Fibroblast of lung (primary cell): ENCODE data around the gene MGAT5. TPM values are rescaled to one million over a fixed set of nuclear protein-coding genes. Genes with fewer than 3 reads are reported as not detected.

Experiments
- DNase-seq, 2 donors: peaks; one replicate each; pipeline versions ENCODE4 v3.0.0 to v3.0.0-alpha.2; 2010; ENCODE audit warnings: low read depth in 2 of 2
- H2AFZ ChIP-seq: 2 replicates; pipeline ENCODE4 v1.5.1; 2012; ENCODE audit warnings: low read length, control low read depth, inconsistent platforms
- H3K27ac ChIP-seq: 2 replicates; pipeline ENCODE4 v1.5.1; 2011; ENCODE audit warnings: low read length, control low read depth; ENCODE audit not compliant: insufficient read depth
- H3K27me3 ChIP-seq: 2 replicates; pipeline ENCODE4 v1.5.1; 2011; ENCODE audit warnings: mild to moderate bottlenecking, low read length; ENCODE audit not compliant: control insufficient read depth, insufficient read depth
- H3K36me3 ChIP-seq: 2 replicates; pipeline ENCODE4 v1.5.1; 2011; ENCODE audit warnings: low read length; ENCODE audit not compliant: control insufficient read depth, insufficient read depth
- H3K4me1 ChIP-seq: 2 replicates; pipeline ENCODE4 v1.5.1; 2011; ENCODE audit warnings: low read length; ENCODE audit not compliant: control insufficient read depth, insufficient read depth; ENCODE audit errors: extremely low read depth
- H3K4me2 ChIP-seq: 2 replicates; pipeline ENCODE4 v1.5.1; 2011; ENCODE audit warnings: low read length, control low read depth; ENCODE audit not compliant: insufficient read depth; ENCODE audit errors: extremely low read depth
- H3K4me3 ChIP-seq, 4 experiments: fragments of 200-600 bp in 1 of 4; sonication (generic) in 1 of 4; replicated peaks in 1 of 4; 2 replicates each; pipeline ENCODE4 v1.5.1; 2011 to 2016; ENCODE audit warnings: low read length in 4 of 4, low read depth in 3 of 4, mild to moderate bottlenecking in 3 of 4, control low read depth in 2 of 4, inconsistent platforms in 1 of 4, mixed read lengths in 1 of 4; ENCODE audit not compliant: insufficient read depth in 1 of 4; ENCODE audit errors: control extremely low read depth in 1 of 4
- H3K79me2 ChIP-seq: 2 replicates; pipeline ENCODE4 v1.5.1; 2012; ENCODE audit warnings: mild to moderate bottlenecking, low read length, inconsistent platforms; ENCODE audit not compliant: control insufficient read depth, insufficient read depth
- H3K9ac ChIP-seq: 2 replicates; pipeline ENCODE4 v1.5.1; 2011; ENCODE audit warnings: mild to moderate bottlenecking, low read length, control low read depth; ENCODE audit not compliant: insufficient read depth
- H3K9me3 ChIP-seq: 2 replicates; pipeline ENCODE4 v1.5.1; 2012; ENCODE audit warnings: low read depth, low read length; ENCODE audit not compliant: control insufficient read depth, insufficient read depth
- H4K20me1 ChIP-seq: 2 replicates; pipeline ENCODE4 v1.5.1; 2011; ENCODE audit warnings: low read length; ENCODE audit not compliant: control insufficient read depth, insufficient read depth; ENCODE audit errors: extremely low read depth
- CTCF ChIP-seq, 2 donors: IDR thresholded peaks in 1 of 2; conservative IDR thresholded peaks in 1 of 2; 1 replicate in 1 of 2; 2 replicates in 1 of 2; pipeline ENCODE4 v1.5.1; 2011 to 2012; ENCODE audit warnings: low read length in 2 of 2, control low read depth in 1 of 2, inconsistent platforms in 1 of 2, low read depth in 1 of 2, mild to moderate bottlenecking in 1 of 2
- EZH2 ChIP-seq: IDR thresholded peaks from 2 replicates; pipeline ENCODE4 v1.5.1; 2012; ENCODE audit warnings: low read length, control low read depth, mild to moderate bottlenecking; ENCODE audit errors: missing control alignments
- polyA plus RNA-seq, 2 donors: library from polyadenylated mRNA; depleted of rRNA in 1 of 2; stranded (reverse) in 1 of 2; unstranded in 1 of 2; fragments of >200 nt; gene quantifications; 2 replicates each; pipeline ENCODE4 v1.2.1, GENCODE V29; 2011 to 2012; ENCODE audit warnings: missing spikeins in 1 of 2
- total RNA-seq: library from RNA; depleted of rRNA; stranded (reverse); fragments of >200 nt; gene quantifications from 2 replicates; pipeline ENCODE4 v1.2.1, GENCODE V29; 2014

MGAT5 gene
- total and polyA plus RNA-seq, 2 donors (not counting 1 experiment from before 2014, with no cell fraction given) = 270 to 301 TPM

GRCh38 chr2:134324430-134324829 is 70.6 kb downstream of the MGAT5 start:
- Histone ChIP-seq H3K79me2 (no peaks in the 10 kb centered on the region), H3K9me3 (no peaks in the 10 kb centered on the region), H3K4me2 (no peak overlapping the region), H3K9ac (no peak overlapping the region), H3K27me3 (no peaks in the 10 kb centered on the region), H3K27ac (no peak overlapping the region), H3K36me3 (no peaks in the 10 kb centered on the region), H3K4me1 (no peaks in the 10 kb centered on the region), H4K20me1 (no peaks in the 10 kb centered on the region), H2AFZ (no peak overlapping the region), H3K4me3 (no peak overlapping the region)
- DNase-seq = no peak
- TF ChIP-seq EZH2 (no peak), CTCF (conservative IDR thresholded peaks at IDR 0.05 in 1 of 2, IDR thresholded peaks at IDR 0.05 in 1 of 2; ENCODE audit: low read depth in 1 of 2, low read length in 2 of 2) (no peak)

DNA sequence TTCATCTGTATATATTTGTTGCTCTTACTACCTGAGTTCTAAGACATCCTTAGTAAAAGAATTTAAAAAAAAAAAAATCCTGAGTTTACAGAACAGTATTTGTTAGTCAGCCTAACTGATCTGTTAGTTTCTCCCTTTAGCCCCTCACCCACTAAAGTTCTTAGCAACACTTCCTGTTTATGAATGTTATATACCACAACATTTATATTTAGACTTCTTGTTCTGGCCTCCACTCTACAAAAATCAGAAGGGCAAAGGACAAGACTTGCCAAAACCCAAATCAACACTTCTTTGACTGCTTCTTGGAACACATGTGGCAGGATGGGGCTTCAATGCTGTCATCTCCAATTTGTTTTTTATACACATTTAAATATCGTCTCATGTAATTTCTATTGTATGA is 71.1 kb downstream of the MGAT5 start:
- Histone ChIP-seq H3K79me2 (no peaks in the 10 kb centered on the region), H3K4me3 (no peak overlapping the region), H3K27me3 (no peaks in the 10 kb centered on the region), H3K9me3 (no peaks in the 10 kb centered on the region), H3K4me2 (no peak overlapping the region), H3K9ac (no peak overlapping the region), H3K27ac (no peak overlapping the region), H3K36me3 (no peaks in the 10 kb centered on the region), H3K4me1 (no peaks in the 10 kb centered on the region), H4K20me1 (no peaks in the 10 kb centered on the region), H2AFZ (no peak overlapping the region)
- TF ChIP-seq EZH2 (no peak), CTCF (conservative IDR thresholded peaks at IDR 0.05 in 1 of 2, IDR thresholded peaks at IDR 0.05 in 1 of 2; ENCODE audit: low read depth in 1 of 2, low read length in 2 of 2) (no peak)
- DNase-seq = no peak

GRCh38 chr2:134325696-134326095 is 71.8 kb downstream of the MGAT5 start:
- H3K79me2 ChIP-seq = no peaks in the 10 kb centered on the region
- TF ChIP-seq CTCF (conservative IDR thresholded peaks at IDR 0.05 in 1 of 2, IDR thresholded peaks at IDR 0.05 in 1 of 2; ENCODE audit: low read depth in 1 of 2, low read length in 2 of 2) = no peak
- no peak for TF ChIP-seq EZH2
- no peak for DNase-seq

More at GRCh38 chr2:134325696-134326095, 71.8 kb downstream of the MGAT5 start:
- no peaks in the 10 kb centered on the region for H3K4me1 ChIP-seq
- H3K27ac ChIP-seq = no peak overlapping the region
- no peaks in the 10 kb centered on the region for H3K9me3 ChIP-seq
- no peaks in the 10 kb centered on the region for H3K36me3 ChIP-seq
- H4K20me1 ChIP-seq = no peaks in the 10 kb centered on the region
- no peak overlapping the region for H3K4me2 ChIP-seq
- H2AFZ ChIP-seq = no peak overlapping the region
- H3K4me3 ChIP-seq = no peak overlapping the region
- no peak overlapping the region for H3K9ac ChIP-seq
- no peaks in the 10 kb centered on the region for H3K27me3 ChIP-seq
